Body of pancreas (tissue), 4 donors: Measurements from ENCODE around the gene OTUD7B. TPM values are rescaled to one million over a fixed set of nuclear protein-coding genes. Genes with fewer than 3 reads are reported as not detected.

Source experiments
- ATAC-seq: fragments of 150-250 bp; one replicate; pipeline ENCODE4 v1.9.1; 2016
- DNase-seq, 4 donors: peaks; one replicate each; pipeline ENCODE4 v3.0.0-alpha.2; 2019
- H3K27ac ChIP-seq, 4 donors: fragments of 200-600 bp; sonication (generic); 1 replicate in 3 of 4; 2 replicates in 1 of 4; pipeline versions ENCODE4 v1.5.1 to v1.6.1; 2016 to 2019; ENCODE audit warnings: mild to moderate bottlenecking in 1 of 4, mixed read lengths in 1 of 4, moderate library complexity in 1 of 4
- H3K27me3 ChIP-seq, 2 donors: fragments of 200-600 bp; sonication (generic); one replicate each; pipeline ENCODE4 v1.6.0; 2016; ENCODE audit warnings: mild to moderate bottlenecking in 1 of 2
- H3K36me3 ChIP-seq, 2 donors: fragments of 200-600 bp; sonication (generic); replicated peaks in 1 of 2; 2 replicates each; pipeline ENCODE4 v1.5.1; 2016; ENCODE audit warnings: low read depth in 2 of 2; ENCODE audit not compliant: insufficient read depth in 1 of 2
- H3K4me1 ChIP-seq: fragments of 200-600 bp; sonication (generic); one replicate; pipeline ENCODE4 v1.6.0; 2016
- H3K4me3 ChIP-seq, 2 donors: fragments of 200-600 bp; sonication (generic); 1 replicate in 1 of 2; 2 replicates in 1 of 2; pipeline ENCODE4 v1.5.1; 2016 to 2019
- H3K9me3 ChIP-seq, 3 donors: fragments of 200-600 bp; sonication (generic); 1 replicate in 2 of 3; 2 replicates in 1 of 3; pipeline ENCODE4 v1.5.1; 2016
- CTCF ChIP-seq, 7 experiments: fragments of 450-650 bp in 4 of 7; fragments of 200-600 bp in 3 of 7; sonication (generic) in 3 of 7; IDR thresholded peaks; one replicate each; pipeline ENCODE4 v1.5.1; 2016 to 2019; ENCODE audit warnings: antibody characterized with exemption in 7 of 7
- POLR2A ChIP-seq, 3 donors: fragments of 450-650 bp; IDR thresholded peaks; one replicate each; pipeline ENCODE4 v1.6.1; 2016; ENCODE audit warnings: antibody characterized with exemption in 3 of 3, mild to moderate bottlenecking in 2 of 3
- WGBS, 2 donors: methylation state at CpG; one replicate each; pipeline ENCODE4 v1.1.5; 2017; 5-methylcytosine and 5-hydroxymethylcytosine counted together
- intact Hi-C: fragments of 100-400 bp; cut with DNase I; formaldehyde crosslinking; loops from one replicate; pipeline ENCODE4 v1.15.1; 2023
- total RNA-seq, 2 donors: library from RNA; depleted of rRNA; stranded (reverse); fragments of >200 nt; gene quantifications; one replicate each; pipeline ENCODE4 v1.1.0, GENCODE V29; 2016

Gene OTUD7B
- total RNA-seq, 2 donors from 2014 or later = 8.6 to 13.2 TPM

GRCh38 chr1:149977345-149977744, 33.2 kb downstream of the OTUD7B start:
- Histone ChIP-seq H3K4me3 (no peak overlapping the region), H3K9me3 (no peaks in the 10 kb centered on the region), H3K27me3 (no peaks in the 10 kb centered on the region), H3K36me3 (peaks cover 0 to 10% of the 10 kb centered on the region in 2 donors), H3K4me1 (peaks cover 14% of the 10 kb centered on the region), H3K27ac (no peak overlapping the region)
- no peak for DNase-seq
- no peak for TF ChIP-seq POLR2A (IDR thresholded peaks at IDR 0.05)
- intact Hi-C loops = no loop called here
- 79 to 86% methylated on average over 3 of the region's 3 CpGs for WGBS, 2 donors
- no peak for ATAC-seq

- no peaks in the 10 kb centered on the region for H3K9me3 ChIP-seq
- DNase-seq = no peak
- no peaks in the 10 kb centered on the region for H3K27me3 ChIP-seq
- H3K4me3 ChIP-seq = no peak overlapping the region
- H3K4me1 ChIP-seq = no peaks in the 10 kb centered on the region
- intact Hi-C loops = no loop called here
- no peak for TF ChIP-seq POLR2A (IDR thresholded peaks at IDR 0.05)
- TF ChIP-seq CTCF (IDR thresholded peaks at IDR 0.05) = no peak
- H3K36me3 ChIP-seq = peaks cover 0 to 15% of the 10 kb centered on the region in 2 donors
- 65 to 75% methylated on average over 2 of the region's 2 CpGs for WGBS, 2 donors
- no peak for ATAC-seq
- no peak overlapping the region for H3K27ac ChIP-seq
Measured at GRCh38 chr1:149972547-149972946, 38.0 kb downstream of the OTUD7B start.

GRCh38 chr1:149967646-149968045, 42.9 kb downstream of the OTUD7B start:
- Histone ChIP-seq H3K27ac (no peak overlapping the region), H3K27me3 (no peaks in the 10 kb centered on the region), H3K9me3 (no peaks in the 10 kb centered on the region), H3K4me3 (no peak overlapping the region), H3K4me1 (peaks cover 12% of the 10 kb centered on the region), H3K36me3 (peaks cover 0 to 12% of the 10 kb centered on the region in 2 donors)
- no peak for ATAC-seq
- DNase-seq = no peak
- no peak for TF ChIP-seq CTCF (IDR thresholded peaks at IDR 0.05)
- no peak for TF ChIP-seq POLR2A (IDR thresholded peaks at IDR 0.05)
- intact Hi-C loops = no loop called here

GRCh38 chr1:149967041-149967440, 43.5 kb downstream of the OTUD7B start:
- Histone ChIP-seq H3K9me3 (no peaks in the 10 kb centered on the region), H3K36me3 (peaks cover 0 to 12% of the 10 kb centered on the region in 2 donors), H3K27me3 (no peaks in the 10 kb centered on the region), H3K27ac (no peak overlapping the region), H3K4me1 (peaks cover 13% of the 10 kb centered on the region), H3K4me3 (no peak overlapping the region)
- ATAC-seq (no peak), DNase-seq (no peak)
- intact Hi-C loops = no loop called here
- WGBS, 2 donors = 55 to 67% methylated on average over 3 of the region's 3 CpGs
- TF ChIP-seq POLR2A (IDR thresholded peaks at IDR 0.05) (no peak), CTCF (IDR thresholded peaks at IDR 0.05) (no peak)

GRCh38 chr1:149966405-149966804, 44.1 kb downstream of the OTUD7B start:
- intact Hi-C loops = no loop called here
- DNase-seq = no peak

More at GRCh38 chr1:149966405-149966804, 44.1 kb downstream of the OTUD7B start:
- Histone ChIP-seq H3K9me3 (no peaks in the 10 kb centered on the region), H3K27ac (no peak overlapping the region), H3K4me1 (peaks cover 13% of the 10 kb centered on the region), H3K4me3 (no peak overlapping the region), H3K36me3 (peaks cover 0 to 12% of the 10 kb centered on the region in 2 donors), H3K27me3 (no peaks in the 10 kb centered on the region)
- ATAC-seq = no peak
- WGBS, 2 donors = 32 to 38% methylated on average over 1 of the region's 1 CpG
- TF ChIP-seq POLR2A (IDR thresholded peaks at IDR 0.05) (no peak), CTCF (IDR thresholded peaks at IDR 0.05) (no peak)
